HG03469 (cell line): ENCODE results near the gene CHD1L.
"Not testable (repeated sequence)": the region's sequence is repeated elsewhere in the genome, so short reads cannot be mapped to it uniquely, and the experiment has no call there.

ENCODE experiments used
- ATAC-seq: cut with Tn5 transposase; IDR thresholded peaks from one replicate; pipeline ENCODE4 v1.9.1; 2021; ENCODE audit warnings: mild to moderate bottlenecking, moderate library complexity, moderate number of reproducible peaks; ENCODE audit not compliant: unreplicated experiment

Gene CHD1L

GRCh38 chr1:147242449-147243227 is at the start of gene CHD1L:
TSS of gene CHD1L (plus strand) at chr1:147242684. CDS start at chr1:147242704, 20 bp downstream.
- ATAC-seq: peak; percentile 78

- ATAC-seq: not testable (repeated sequence)
Observed at GRCh38 chr1:147197324-147197723, 45.2 kb upstream of the CHD1L start.

GRCh38 chr1:147201276-147201675 is 41.2 kb upstream of the CHD1L start:
- no peak for ATAC-seq

- ATAC-seq: no peak
Observed at GRCh38 chr1:147201786-147202185, 40.7 kb upstream of the CHD1L start.

- no peak for ATAC-seq
Observed at GRCh38 chr1:147202576-147202975, 39.9 kb upstream of the CHD1L start.

- ATAC-seq: no peak
Observed at GRCh38 chr1:147204080-147204479, 38.4 kb upstream of the CHD1L start.

GRCh38 chr1:147207192-147207591 is 35.3 kb upstream of the CHD1L start:
- ATAC-seq: no peak

GRCh38 chr1:147208619-147209018 is 33.9 kb upstream of the CHD1L start:
- ATAC-seq: no peak

- ATAC-seq: no peak
Observed at GRCh38 chr1:147209825-147210821, 32.4 kb upstream of the CHD1L start.

GRCh38 chr1:147210987-147211386 is 31.5 kb upstream of the CHD1L start:
- ATAC-seq: no peak

GRCh38 chr1:147211577-147211976 is 30.9 kb upstream of the CHD1L start:
- ATAC-seq: no peak

- ATAC-seq: no peak
Observed at GRCh38 chr1:147213271-147213670, 29.2 kb upstream of the CHD1L start.

- no peak for ATAC-seq
Observed at GRCh38 chr1:147214325-147214724, 28.2 kb upstream of the CHD1L start.

GRCh38 chr1:147214842-147215539 is 27.5 kb upstream of the CHD1L start:
- no peak for ATAC-seq

- ATAC-seq: no peak
Observed at GRCh38 chr1:147215540-147215916, 27.0 kb upstream of the CHD1L start.

- no peak for ATAC-seq
Observed at GRCh38 chr1:147216124-147216523, 26.4 kb upstream of the CHD1L start.

- ATAC-seq: no peak
Observed at GRCh38 chr1:147217141-147217540, 25.3 kb upstream of the CHD1L start.

- no peak for ATAC-seq
Observed at GRCh38 chr1:147218606-147219005, 23.9 kb upstream of the CHD1L start.

GRCh38 chr1:147223740-147224615 is 18.5 kb upstream of the CHD1L start:
- ATAC-seq: no peak

GRCh38 chr1:147225193-147225730 is 17.2 kb upstream of the CHD1L start, which contains the start of gene FMO5:
TSS of gene FMO5 (minus strand) at chr1:147225339. CDS start at chr1:147225029, 310 bp downstream.
- ATAC-seq: no peak
